ENCODE measurements around the gene KLK13. TPM values are rescaled to one million over a fixed set of nuclear protein-coding genes. Genes with fewer than 3 reads are reported as not detected.

The KLK13 gene
- total and polyA plus RNA-seq, 8 donors: 0.16 to 1.8 (median 0.32) TPM

DNA sequence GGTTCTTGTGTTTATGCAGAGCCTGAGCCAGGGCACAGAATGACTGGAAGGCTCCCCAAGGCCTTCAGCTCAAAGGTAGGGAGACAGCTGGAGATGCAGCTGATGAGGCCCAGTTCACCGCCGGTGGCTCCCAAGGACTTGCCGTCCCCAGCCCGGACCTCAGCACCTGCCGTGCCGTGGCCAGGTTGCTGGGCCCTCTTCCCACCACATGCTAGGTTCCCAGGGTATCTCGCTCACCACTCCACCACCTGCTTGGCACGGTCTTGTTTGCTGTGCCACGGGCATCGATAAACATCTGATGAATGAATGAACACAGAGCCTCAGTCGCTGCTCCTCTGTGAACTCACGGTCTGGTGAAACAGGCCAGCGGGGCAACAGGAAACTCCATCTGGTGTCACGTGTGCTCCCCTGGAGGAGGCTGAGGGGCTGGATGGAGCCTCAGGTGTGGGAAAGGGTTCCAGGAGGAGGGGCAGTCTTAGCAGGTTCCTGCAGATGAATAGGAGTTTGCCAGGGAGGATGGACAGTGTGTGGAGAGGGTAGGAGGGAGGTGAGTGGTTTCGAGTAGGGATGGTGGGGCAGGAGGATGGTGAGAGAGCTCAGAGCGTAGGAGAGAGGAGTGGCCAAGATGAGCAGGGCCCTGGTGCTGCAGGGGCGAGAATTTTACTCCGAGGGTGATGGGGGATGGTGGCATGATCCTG lies 21.4 kb upstream of the KLK13 start:
- Histone ChIP-seq H3K27ac (no peak overlapping the region), H3K4me1 (no peaks in the 10 kb centered on the region), H3K36me3 (no peaks in the 10 kb centered on the region), H3K9me3 (no peaks in the 10 kb centered on the region), H3K27me3 (peaks cover 0 to 20% of the 10 kb centered on the region in 2 donors), H3K4me3 (no peak overlapping the region)
- no peak for ATAC-seq
- intact Hi-C loops (cut with DNase I): no loop called here
- TF ChIP-seq, protein P1, sequence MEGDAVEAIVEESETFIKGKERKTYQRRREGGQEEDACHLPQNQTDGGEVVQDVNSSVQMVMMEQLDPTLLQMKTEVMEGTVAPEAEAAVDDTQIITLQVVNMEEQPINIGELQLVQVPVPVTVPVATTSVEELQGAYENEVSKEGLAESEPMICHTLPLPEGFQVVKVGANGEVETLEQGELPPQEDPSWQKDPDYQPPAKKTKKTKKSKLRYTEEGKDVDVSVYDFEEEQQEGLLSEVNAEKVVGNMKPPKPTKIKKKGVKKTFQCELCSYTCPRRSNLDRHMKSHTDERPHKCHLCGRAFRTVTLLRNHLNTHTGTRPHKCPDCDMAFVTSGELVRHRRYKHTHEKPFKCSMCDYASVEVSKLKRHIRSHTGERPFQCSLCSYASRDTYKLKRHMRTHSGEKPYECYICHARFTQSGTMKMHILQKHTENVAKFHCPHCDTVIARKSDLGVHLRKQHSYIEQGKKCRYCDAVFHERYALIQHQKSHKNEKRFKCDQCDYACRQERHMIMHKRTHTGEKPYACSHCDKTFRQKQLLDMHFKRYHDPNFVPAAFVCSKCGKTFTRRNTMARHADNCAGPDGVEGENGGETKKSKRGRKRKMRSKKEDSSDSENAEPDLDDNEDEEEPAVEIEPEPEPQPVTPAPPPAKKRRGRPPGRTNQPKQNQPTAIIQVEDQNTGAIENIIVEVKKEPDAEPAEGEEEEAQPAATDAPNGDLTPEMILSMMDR (IDR thresholded peaks at IDR 0.05): no peak
- no peak for DNase-seq

GRCh38 chr19:51084505-51084904 lies 19.6 kb upstream of the KLK13 start:
- Histone ChIP-seq H3K4me1 (no peaks in the 10 kb centered on the region), H3K27ac (no peak overlapping the region), H3K36me3 (no peaks in the 10 kb centered on the region), H3K4me3 (no peak overlapping the region), H3K9me3 (no peaks in the 10 kb centered on the region), H3K27me3 (peaks cover 0 to 23% of the 10 kb centered on the region in 2 donors)
- ATAC-seq (no peak), DNase-seq (no peak)
- TF ChIP-seq, protein P1 (IDR thresholded peaks at IDR 0.05): no peak
- intact Hi-C loops (cut with DNase I): no loop called here

GRCh38 chr19:51083783-51084182 lies 18.9 kb upstream of the KLK13 start:
- Histone ChIP-seq H3K27ac (no peak overlapping the region), H3K9me3 (no peaks in the 10 kb centered on the region), H3K27me3 (peaks cover 0 to 28% of the 10 kb centered on the region in 2 donors), H3K4me3 (no peak overlapping the region), H3K36me3 (no peaks in the 10 kb centered on the region), H3K4me1 (no peaks in the 10 kb centered on the region)
- TF ChIP-seq, protein P1 (IDR thresholded peaks at IDR 0.05): no peak
- no peak for DNase-seq
- no peak for ATAC-seq
- intact Hi-C loops (cut with DNase I): no loop called here

- Histone ChIP-seq H3K4me3 (no peak overlapping the region), H3K27me3 (peaks cover 0 to 28% of the 10 kb centered on the region in 2 donors), H3K9me3 (no peaks in the 10 kb centered on the region), H3K4me1 (no peaks in the 10 kb centered on the region), H3K27ac (no peak overlapping the region), H3K36me3 (no peaks in the 10 kb centered on the region)
- intact Hi-C loops (cut with DNase I): no loop called here
- TF ChIP-seq, protein P1 (IDR thresholded peaks at IDR 0.05): no peak
- no peak for DNase-seq
- ATAC-seq: no peak
Observed at GRCh38 chr19:51083181-51083580, 18.3 kb upstream of the KLK13 start.

DNA sequence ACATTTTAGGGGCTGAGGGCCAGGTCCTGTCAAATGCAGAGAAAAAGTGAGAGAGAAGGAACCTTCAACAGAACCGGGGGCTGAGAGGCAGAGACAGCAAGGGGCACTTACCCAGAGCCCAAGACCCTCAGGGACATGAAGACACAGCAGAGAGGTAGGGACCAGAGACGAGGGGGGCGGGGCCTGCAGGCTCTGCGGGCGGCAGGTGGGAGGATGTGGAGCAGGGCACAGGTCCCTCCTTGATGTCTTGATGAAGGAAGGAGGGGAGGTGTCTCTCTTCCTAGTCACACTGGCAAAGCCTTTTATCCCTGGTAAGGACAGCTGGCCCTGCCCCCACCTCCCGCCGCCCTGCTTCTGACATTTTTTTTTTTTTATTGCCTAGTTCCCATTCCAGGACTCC lies 17.7 kb upstream of the KLK13 start, which contains the start of gene KLK14:
Gene KLK14, minus strand, starts transcription at position 277 of the 400 bp plus-strand sequence. Its CDS starts 273 bp downstream, at position 4.
- peaks cover 0 to 28% of the 10 kb centered on the region in 2 donors for H3K27me3 ChIP-seq
- no peaks in the 10 kb centered on the region for H3K36me3 ChIP-seq
- no peak within 1 kb of the TSS for H3K27ac ChIP-seq
- DNase-seq (no peak), ATAC-seq (no peak)
- intact Hi-C loops (cut with DNase I): no loop called here
- H3K4me3 ChIP-seq: no peak within 1 kb of the TSS
- H3K9me3 ChIP-seq: no peaks in the 10 kb centered on the region
- H3K4me1 ChIP-seq: no peaks in the 10 kb centered on the region
- TF ChIP-seq, protein P1 (IDR thresholded peaks at IDR 0.05): no peak
